Spleen (tissue), 11 donors: ENCODE data around the gene U2AF2. TPM values are rescaled to one million over a fixed set of nuclear protein-coding genes. Genes with fewer than 3 reads are reported as not detected.

Experiments used
- DNase-seq: peaks from one replicate; pipeline ENCODE4 v3.0.0-alpha.2; 2020
- H3K27ac ChIP-seq, 8 donors: fragments of 200-600 bp; sonication (generic) in 7 of 8; 1 replicate in 4 of 8; 2 replicates in 4 of 8; pipeline versions ENCODE4 v1.5.0 to v1.8.0; 2016 to 2021; ENCODE audit warnings: inconsistent platforms in 4 of 8, mild to moderate bottlenecking in 4 of 8, moderate library complexity in 1 of 8
- H3K27me3 ChIP-seq, 7 donors: fragments of 200-600 bp; sonication (generic) in 6 of 7; replicated peaks in 1 of 7; 1 replicate in 4 of 7; 2 replicates in 3 of 7; pipeline versions ENCODE4 v1.5.0 to v1.8.0; 2016 to 2021; ENCODE audit warnings: inconsistent platforms in 3 of 7, mild to moderate bottlenecking in 1 of 7
- H3K36me3 ChIP-seq, 6 donors: fragments of 200-600 bp; sonication (generic) in 5 of 6; 1 replicate in 4 of 6; 2 replicates in 2 of 6; pipeline versions ENCODE4 v1.5.0 to v1.8.0; 2016 to 2021; ENCODE audit warnings: inconsistent platforms in 2 of 6
- H3K4me1 ChIP-seq, 6 donors: fragments of 200-600 bp; sonication (generic) in 5 of 6; 1 replicate in 3 of 6; 2 replicates in 3 of 6; pipeline versions ENCODE4 v1.5.0 to v1.8.0; 2016 to 2021; ENCODE audit warnings: inconsistent platforms in 3 of 6
- H3K4me3 ChIP-seq, 8 donors: fragments of 200-600 bp; sonication (generic) in 7 of 8; 1 replicate in 4 of 8; 2 replicates in 4 of 8; pipeline versions ENCODE4 v1.5.0 to v1.8.0; 2016 to 2021; ENCODE audit warnings: inconsistent platforms in 4 of 8, mild to moderate bottlenecking in 4 of 8, moderate library complexity in 2 of 8
- H3K9me3 ChIP-seq, 8 donors: fragments of 200-600 bp; sonication (generic) in 7 of 8; 1 replicate in 4 of 8; 2 replicates in 4 of 8; pipeline versions ENCODE4 v1.5.0 to v1.8.0; 2016 to 2021; ENCODE audit warnings: inconsistent platforms in 4 of 8
- POLR2A ChIP-seq, 3 donors: fragments of 450-650 bp; IDR thresholded peaks; one replicate each; pipeline ENCODE4 v1.5.1; 2017; ENCODE audit warnings: antibody characterized with exemption in 3 of 3, mild to moderate bottlenecking in 1 of 3
- POLR2AphosphoS5 ChIP-seq, 3 donors: sonication (generic); formaldehyde crosslinking; IDR thresholded peaks; one replicate each; pipeline ENCODE4 v1.5.1; 2017; ENCODE audit warnings: antibody characterized with exemption in 3 of 3
- WGBS, 5 donors: extraction: QIAGEN DNeasy Blood & Tissue Kit in 3 of 5; methylation state at CpG; one replicate each; pipeline versions ENCODE4 v1.1.5 to v1.1.7; 2013 to 2018; 5-methylcytosine and 5-hydroxymethylcytosine counted together
- intact Hi-C: fragments of 100-400 bp; cut with DNase I; formaldehyde crosslinking; loops from one replicate; pipeline ENCODE4 v1.15.0; 2023; ENCODE audit warnings: low total_unique reads
- polyA plus RNA-seq, 3 donors: library from polyadenylated mRNA; stranded (reverse); fragments of 200-250 nt; gene quantifications; one replicate each; pipeline ENCODE4 v1.2.1, GENCODE V29; 2013
- total RNA-seq, 7 donors: library from RNA; depleted of rRNA in 3 of 7; stranded (reverse); fragments of >200 nt in 3 of 7; fragmentation: NEBNext Ultra II Directional in 4 of 7; extraction: Animal tissue kit (Norgen Biotek cat#: 25700) in 4 of 7; gene quantifications; one replicate each; pipeline versions ENCODE4 v1.1.0 to v1.2.1, GENCODE V29; 2016 to 2021
- TF ChIP-seq, protein P1 (sequence below), 11 experiments: fragments of 200-600 bp in 7 of 11; fragments of 450-650 bp in 4 of 11; sonication (generic) in 4 of 11; IDR thresholded peaks in 8 of 11; conservative IDR thresholded peaks in 3 of 11; 1 replicate in 7 of 11; 2 replicates in 4 of 11; pipeline versions ENCODE4 v1.4.0 to v1.8.0; 2016 to 2021; ENCODE audit warnings: antibody characterized with exemption in 11 of 11, inconsistent platforms in 4 of 11, mild to moderate bottlenecking in 1 of 11
- donor health status: healthy with polysubstance abuse.
- donor health status: DM: no; HTN: no; CAD: no; lungs with moderate emphysema.
- donor health status: DM: no; HTN: no; CAD: no.
- donor health status: Bipolar disorder and iron deficiency.
- donor health status: healthy.
- donor health status: DM: no; HTN: no; CAD: no.
- donor health status: DM: yes; HTN: yes; CAD: no.

U2AF2 gene
- total and polyA plus RNA-seq, 10 donors, result 67.2 to 218 (median 171) TPM

DNA sequence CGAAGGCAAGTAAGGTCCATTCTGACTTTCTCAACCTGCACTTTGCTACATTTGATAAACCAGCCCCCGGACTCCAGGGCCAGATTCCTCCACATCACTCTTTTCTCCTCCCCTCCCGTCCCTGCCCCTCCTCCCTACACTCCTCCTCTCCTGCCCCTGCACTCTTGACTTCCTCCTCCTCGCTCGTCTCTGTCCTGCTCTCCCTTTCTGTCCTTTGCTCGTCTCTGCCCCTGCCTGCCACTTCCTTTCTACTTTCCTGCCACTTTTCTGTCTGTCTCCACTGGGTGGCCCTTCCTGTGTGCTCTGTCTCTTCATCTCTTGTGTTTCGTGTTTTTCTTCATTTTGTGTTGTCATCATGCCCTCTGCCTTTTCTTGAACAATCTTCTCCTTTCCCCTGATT, 7.0 kb downstream of the U2AF2 start:
- Histone ChIP-seq H3K4me1 (peaks cover 25 to 85% (median 42%) of the 10 kb centered on the region in 6 donors), H3K27me3 (no peaks in the 10 kb centered on the region), H3K27ac (no peak overlapping the region), H3K9me3 (no peaks in the 10 kb centered on the region), H3K36me3 (peaks cover 8 to 88% (median 72%) of the 10 kb centered on the region in 6 donors), H3K4me3 (no peak overlapping the region)
- DNase-seq, result no peak
- intact Hi-C loops, result no loop called here
- peak in 1 of 3 donors; percentile 12 for TF ChIP-seq POLR2AphosphoS5 (IDR thresholded peaks at IDR 0.05)
- TF ChIP-seq POLR2A (IDR thresholded peaks at IDR 0.05), result no peak
- 50 to 70% (median 59%) methylated on average over 7 of the region's 7 CpGs for WGBS, 5 donors

DNA sequence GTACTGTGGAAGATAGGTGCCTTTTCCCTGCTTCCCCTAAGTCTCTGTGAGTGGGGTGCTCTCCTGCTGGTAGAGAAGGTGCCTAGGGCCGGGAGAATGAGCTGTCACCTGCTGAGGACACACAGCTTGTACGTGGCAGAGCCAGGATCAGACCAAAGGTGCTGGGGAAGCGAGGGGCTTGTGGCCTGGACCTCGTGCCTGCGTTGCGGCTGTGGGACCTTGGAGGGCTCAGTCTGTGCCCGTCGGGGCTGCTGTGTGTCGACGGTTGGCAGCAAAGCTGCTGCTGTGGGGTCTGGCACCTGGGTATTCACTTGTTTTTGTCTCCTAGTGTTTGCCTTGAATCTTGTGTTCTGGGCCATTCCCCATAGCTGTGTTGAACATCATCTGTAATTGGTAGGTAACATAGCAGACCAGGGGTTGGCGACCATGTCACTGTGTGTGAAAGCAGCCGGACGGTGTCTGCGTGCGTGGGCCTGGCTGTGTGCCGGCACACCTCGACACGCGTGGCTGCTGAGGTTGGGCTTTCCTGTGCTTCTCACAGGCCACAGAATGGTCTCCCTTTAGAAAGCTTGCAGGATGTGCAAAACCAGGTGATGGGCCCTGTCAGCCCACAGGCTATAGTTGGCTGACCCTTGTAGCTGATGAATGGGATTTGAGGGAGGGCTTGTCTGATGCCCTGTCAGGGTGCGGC, 9.2 kb downstream of the U2AF2 start:
- 88 to 92% (median 89%) methylated on average over 15 to 20 of the region's 20 CpGs for WGBS, 5 donors
- Histone ChIP-seq H3K36me3 (peaks cover 9 to 100% (median 92%) of the 10 kb centered on the region in 6 donors), H3K4me1 (peaks cover 3 to 85% (median 34%) of the 10 kb centered on the region in 6 donors), H3K27me3 (no peaks in the 10 kb centered on the region), H3K9me3 (no peaks in the 10 kb centered on the region), H3K4me3 (no peak overlapping the region), H3K27ac (no peak overlapping the region)
- intact Hi-C loops, result no loop called here
- TF ChIP-seq, protein P1, sequence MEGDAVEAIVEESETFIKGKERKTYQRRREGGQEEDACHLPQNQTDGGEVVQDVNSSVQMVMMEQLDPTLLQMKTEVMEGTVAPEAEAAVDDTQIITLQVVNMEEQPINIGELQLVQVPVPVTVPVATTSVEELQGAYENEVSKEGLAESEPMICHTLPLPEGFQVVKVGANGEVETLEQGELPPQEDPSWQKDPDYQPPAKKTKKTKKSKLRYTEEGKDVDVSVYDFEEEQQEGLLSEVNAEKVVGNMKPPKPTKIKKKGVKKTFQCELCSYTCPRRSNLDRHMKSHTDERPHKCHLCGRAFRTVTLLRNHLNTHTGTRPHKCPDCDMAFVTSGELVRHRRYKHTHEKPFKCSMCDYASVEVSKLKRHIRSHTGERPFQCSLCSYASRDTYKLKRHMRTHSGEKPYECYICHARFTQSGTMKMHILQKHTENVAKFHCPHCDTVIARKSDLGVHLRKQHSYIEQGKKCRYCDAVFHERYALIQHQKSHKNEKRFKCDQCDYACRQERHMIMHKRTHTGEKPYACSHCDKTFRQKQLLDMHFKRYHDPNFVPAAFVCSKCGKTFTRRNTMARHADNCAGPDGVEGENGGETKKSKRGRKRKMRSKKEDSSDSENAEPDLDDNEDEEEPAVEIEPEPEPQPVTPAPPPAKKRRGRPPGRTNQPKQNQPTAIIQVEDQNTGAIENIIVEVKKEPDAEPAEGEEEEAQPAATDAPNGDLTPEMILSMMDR (IDR thresholded peaks at IDR 0.05 in 8 of 11, conservative IDR thresholded peaks at IDR 0.05 in 3 of 11), result no peak
- TF ChIP-seq POLR2A (IDR thresholded peaks at IDR 0.05), result no peak
- peak in 2 of 3 donors; percentile 47 to 72 for TF ChIP-seq POLR2AphosphoS5 (IDR thresholded peaks at IDR 0.05)
- DNase-seq, result no peak

DNA sequence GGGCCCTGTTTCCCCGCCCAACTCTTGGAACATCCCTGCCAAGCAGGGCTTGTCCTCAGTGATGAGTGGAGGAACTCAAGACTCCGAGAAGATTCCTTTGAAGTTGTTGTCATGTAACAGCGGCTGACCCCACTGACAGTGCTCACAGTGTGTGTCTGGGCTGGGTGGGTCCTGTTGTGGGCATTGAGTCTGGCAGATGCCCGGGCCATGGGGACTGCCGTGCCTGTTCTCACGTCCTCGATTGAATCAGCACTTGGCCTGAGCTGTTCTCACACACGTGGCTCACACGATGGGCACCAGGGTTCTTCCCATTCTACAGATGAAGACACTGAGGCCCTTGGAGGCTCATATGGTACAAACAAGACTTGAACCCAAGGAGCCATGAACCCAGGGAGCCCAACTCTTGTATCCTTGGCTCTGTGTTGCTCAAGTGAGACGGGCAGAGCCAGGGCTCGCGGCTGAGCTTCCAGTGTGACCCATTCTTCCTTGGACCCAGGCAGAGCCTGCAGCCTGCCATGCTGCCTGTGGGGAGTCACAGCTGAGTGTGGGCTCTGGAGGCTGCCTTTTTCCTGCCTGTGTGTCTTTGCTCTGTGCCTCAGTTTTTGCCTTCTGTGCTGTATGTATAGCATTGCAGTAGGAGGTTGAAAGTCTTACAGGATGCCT, 11.6 kb downstream of the U2AF2 start:
- Histone ChIP-seq H3K36me3 (peaks cover 9 to 100% (median 91%) of the 10 kb centered on the region in 6 donors), H3K4me1 (peaks cover 1 to 85% (median 32%) of the 10 kb centered on the region in 6 donors), H3K4me3 (no peak overlapping the region), H3K9me3 (no peaks in the 10 kb centered on the region), H3K27ac (no peak overlapping the region), H3K27me3 (no peaks in the 10 kb centered on the region)
- TF ChIP-seq POLR2AphosphoS5 (IDR thresholded peaks at IDR 0.05) (peak in 1 of 3 donors; percentile 63), POLR2A (IDR thresholded peaks at IDR 0.05) (no peak)
- TF ChIP-seq, protein P1 (IDR thresholded peaks at IDR 0.05 in 8 of 11, conservative IDR thresholded peaks at IDR 0.05 in 3 of 11), result no peak
- no peak for DNase-seq
- 88 to 96% (median 91%) methylated on average over 8 to 12 of the region's 12 CpGs for WGBS, 5 donors
- intact Hi-C loops, result no loop called here

DNA sequence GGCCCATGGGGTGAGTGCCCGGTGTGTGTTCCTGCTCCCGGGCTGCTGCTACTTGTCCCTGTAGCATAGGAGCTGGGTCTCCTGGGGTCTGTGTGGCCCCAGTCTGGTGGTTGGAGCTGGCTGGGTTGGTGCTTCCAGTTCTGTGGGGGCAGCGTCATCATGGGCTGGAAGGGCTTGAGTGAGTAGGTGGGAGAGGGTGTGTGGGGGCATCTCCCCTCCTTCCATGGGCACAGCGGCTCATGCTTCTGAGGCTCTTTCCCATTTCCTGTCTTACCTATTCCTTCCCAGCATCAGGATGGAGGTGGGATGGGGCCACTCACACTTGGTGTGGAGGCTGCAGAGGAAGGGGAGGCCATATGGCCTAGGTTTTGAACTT, 12.2 kb downstream of the U2AF2 start:
- intact Hi-C loops, result no loop called here
- Histone ChIP-seq H3K4me3 (no peak overlapping the region), H3K27me3 (no peaks in the 10 kb centered on the region), H3K36me3 (peaks cover 9 to 100% (median 89%) of the 10 kb centered on the region in 6 donors), H3K27ac (no peak overlapping the region), H3K4me1 (peaks cover 7 to 85% (median 37%) of the 10 kb centered on the region in 6 donors), H3K9me3 (no peaks in the 10 kb centered on the region)
- 83 to 95% (median 92%) methylated on average over 4 of the region's 4 CpGs for WGBS, 5 donors
- DNase-seq, result no peak
- TF ChIP-seq, protein P1 (IDR thresholded peaks at IDR 0.05 in 8 of 11, conservative IDR thresholded peaks at IDR 0.05 in 3 of 11), result no peak
- peak in 1 of 3 donors; percentile 12 for TF ChIP-seq POLR2AphosphoS5 (IDR thresholded peaks at IDR 0.05)
- no peak for TF ChIP-seq POLR2A (IDR thresholded peaks at IDR 0.05)
